KOPT-K1 (cell line): Measurements from ENCODE around the gene SH3BGR.

ENCODE experiments used
- H3K27ac ChIP-seq: fragments of 200-600 bp; sonication (generic); 2 replicates; pipeline ENCODE4 v1.5.1; 2016; ENCODE audit warnings: antibody characterized with exemption, mild to moderate bottlenecking, low read depth, low read length; ENCODE audit not compliant: poor library complexity, severe bottlenecking
- H3K36me3 ChIP-seq: fragments of 200-600 bp; sonication (generic); 2 replicates; pipeline ENCODE4 v1.5.1; 2017; ENCODE audit warnings: antibody characterized with exemption, mild to moderate bottlenecking, low read length, moderate library complexity; ENCODE audit not compliant: insufficient read depth
- H3K9me3 ChIP-seq: fragments of 200-600 bp; sonication (generic); 2 replicates; pipeline ENCODE4 v1.5.1; 2017; ENCODE audit warnings: antibody characterized with exemption, low read length, mild to moderate bottlenecking; ENCODE audit not compliant: insufficient read depth, poor library complexity, severe bottlenecking

Gene SH3BGR

DNA sequence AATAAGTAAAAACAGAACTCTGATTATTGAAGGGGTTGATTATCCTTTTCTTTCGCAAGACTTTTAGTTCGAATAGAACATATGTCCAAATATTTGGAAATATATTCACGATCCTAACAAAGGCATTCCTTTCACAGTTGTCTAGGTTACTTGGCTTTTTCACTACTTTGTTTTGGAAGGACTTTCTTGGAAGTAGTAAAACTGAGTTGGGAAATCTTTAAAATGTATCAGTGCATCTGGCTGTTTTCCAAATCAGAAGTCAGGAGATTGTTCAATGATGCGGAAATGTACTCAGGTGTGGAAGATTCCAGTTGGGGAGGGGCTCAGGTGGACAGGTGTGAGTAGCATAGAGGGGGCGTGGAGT is 67.1 kb downstream of the SH3BGR start:
- H3K36me3 ChIP-seq = no peaks in the 10 kb centered on the region
- H3K27ac ChIP-seq = no peak overlapping the region
- H3K9me3 ChIP-seq = no peaks in the 10 kb centered on the region

GRCh38 chr21:39519835-39520234 is 68.1 kb downstream of the SH3BGR start:
- H3K27ac ChIP-seq = no peak overlapping the region
- no peaks in the 10 kb centered on the region for H3K36me3 ChIP-seq
- no peaks in the 10 kb centered on the region for H3K9me3 ChIP-seq

- no peaks in the 10 kb centered on the region for H3K36me3 ChIP-seq
These were observed 71.6 kb downstream of the SH3BGR start for GRCh38 chr21:39523399-39523798.

GRCh38 chr21:39523915-39524314 is 72.1 kb downstream of the SH3BGR start:
- no peaks in the 10 kb centered on the region for H3K36me3 ChIP-seq
- no peak overlapping the region for H3K27ac ChIP-seq
- H3K9me3 ChIP-seq = no peaks in the 10 kb centered on the region

More at GRCh38 chr21:39523399-39523798, 71.6 kb downstream of the SH3BGR start:
- Histone ChIP-seq H3K27ac (no peak overlapping the region), H3K9me3 (no peaks in the 10 kb centered on the region)

DNA sequence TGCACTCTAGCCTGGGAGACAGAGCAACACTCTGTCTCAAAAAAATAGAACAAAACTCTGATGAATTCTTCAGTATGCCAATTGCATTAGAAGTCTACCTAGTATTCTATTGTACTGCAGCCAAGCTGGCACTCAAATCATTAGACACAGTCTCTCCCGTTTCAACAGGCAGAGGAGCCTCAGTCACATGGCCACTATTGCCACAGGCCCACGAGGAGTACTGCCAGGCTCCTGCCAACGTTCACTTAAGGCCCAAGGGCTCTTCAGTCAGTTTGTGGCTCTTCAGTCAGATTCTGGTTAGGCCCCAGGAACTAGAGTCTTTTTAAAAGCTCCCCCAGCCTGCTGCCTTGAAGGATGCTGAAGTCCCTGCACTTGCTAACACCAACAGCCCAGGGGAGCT is 73.4 kb downstream of the SH3BGR start:
- Histone ChIP-seq H3K36me3 (no peaks in the 10 kb centered on the region), H3K9me3 (no peaks in the 10 kb centered on the region), H3K27ac (no peak overlapping the region)

DNA sequence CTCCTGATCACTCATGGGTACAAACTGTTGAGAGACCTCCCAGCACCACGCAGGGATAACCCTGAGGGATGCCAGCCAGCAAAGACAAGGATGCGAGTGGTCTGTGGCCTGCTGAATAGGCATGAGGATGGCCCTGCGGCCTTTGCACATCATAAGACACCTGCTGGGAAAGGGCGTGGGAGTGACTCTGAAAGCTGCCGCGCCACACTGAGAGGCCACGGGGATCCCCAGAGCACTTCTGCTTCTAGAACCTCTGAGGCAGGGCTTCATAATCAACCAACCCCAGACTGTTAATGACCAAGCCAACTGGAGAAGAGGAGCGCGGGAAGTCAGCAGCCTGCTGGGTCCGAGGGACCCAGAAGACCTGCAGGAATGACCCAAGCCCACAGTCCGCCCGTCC is 73.8 kb downstream of the SH3BGR start:
- no peaks in the 10 kb centered on the region for H3K9me3 ChIP-seq
- no peaks in the 10 kb centered on the region for H3K36me3 ChIP-seq
- H3K27ac ChIP-seq = no peak overlapping the region

GRCh38 chr21:39527067-39527595 is 75.4 kb downstream of the SH3BGR start:
- Histone ChIP-seq H3K27ac (no peak overlapping the region), H3K9me3 (no peaks in the 10 kb centered on the region), H3K36me3 (no peaks in the 10 kb centered on the region)

- Histone ChIP-seq H3K36me3 (no peaks in the 10 kb centered on the region), H3K27ac (no peak overlapping the region), H3K9me3 (no peaks in the 10 kb centered on the region)
These were observed 76.1 kb downstream of the SH3BGR start for GRCh38 chr21:39527664-39528381.

- H3K36me3 ChIP-seq = no peaks in the 10 kb centered on the region
- H3K27ac ChIP-seq = no peak overlapping the region
- H3K9me3 ChIP-seq = no peaks in the 10 kb centered on the region
These were observed 77.3 kb downstream of the SH3BGR start for GRCh38 chr21:39529026-39529425.

- no peak overlapping the region for H3K27ac ChIP-seq
These were observed 79.3 kb downstream of the SH3BGR start for GRCh38 chr21:39531064-39531463.

GRCh38 chr21:39531840-39532239 is 80.1 kb downstream of the SH3BGR start:
- Histone ChIP-seq H3K9me3 (no peaks in the 10 kb centered on the region), H3K36me3 (no peaks in the 10 kb centered on the region), H3K27ac (no peak overlapping the region)

More at GRCh38 chr21:39531064-39531463, 79.3 kb downstream of the SH3BGR start:
- Histone ChIP-seq H3K9me3 (no peaks in the 10 kb centered on the region), H3K36me3 (no peaks in the 10 kb centered on the region)

DNA sequence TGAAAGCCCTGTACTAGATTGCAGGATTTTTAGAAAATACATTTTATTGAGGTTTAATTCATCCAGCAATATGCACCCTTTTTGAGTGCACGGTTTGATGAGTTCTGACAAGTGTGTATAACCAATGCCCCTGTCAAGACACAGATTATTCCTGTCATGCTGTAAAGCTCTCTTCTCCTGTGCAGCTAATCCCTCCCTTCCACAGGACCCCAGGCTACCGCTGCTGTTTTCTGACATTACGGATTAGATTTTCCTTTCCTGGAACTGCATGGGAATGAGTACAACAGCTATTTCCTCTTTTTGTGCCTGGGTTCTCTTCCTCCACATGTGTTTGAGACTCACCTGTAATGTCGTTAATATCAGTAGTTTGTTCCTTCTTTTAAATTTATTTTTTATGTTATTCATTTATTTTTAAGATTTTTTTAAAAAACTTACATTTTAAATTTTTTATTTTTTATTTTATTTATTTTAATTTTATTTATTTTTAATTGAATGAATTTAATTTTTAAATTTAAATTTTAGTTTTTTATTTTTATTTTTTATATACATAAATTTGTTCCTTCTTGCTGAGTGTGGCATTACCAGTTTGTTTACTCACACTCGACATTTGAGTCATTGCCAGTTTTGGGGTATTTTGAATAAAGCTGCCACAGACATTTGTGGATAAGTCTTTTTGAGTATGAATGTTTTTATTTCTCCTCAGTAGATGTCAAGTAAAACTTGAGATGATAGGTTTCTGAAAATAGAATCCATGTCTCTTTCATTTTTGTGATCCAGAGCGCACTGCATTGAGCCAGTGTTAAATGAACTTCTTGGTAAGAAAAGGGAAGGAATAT is 82.0 kb downstream of the SH3BGR start:
- Histone ChIP-seq H3K9me3 (peaks cover 2% of the 10 kb centered on the region), H3K27ac (no peak overlapping the region), H3K36me3 (no peaks in the 10 kb centered on the region)

- H3K9me3 ChIP-seq = peaks cover 19% of the 10 kb centered on the region
- H3K36me3 ChIP-seq = no peaks in the 10 kb centered on the region
- no peak overlapping the region for H3K27ac ChIP-seq
These were observed 84.1 kb downstream of the SH3BGR start for GRCh38 chr21:39535646-39536437.

- Histone ChIP-seq H3K27ac (no peak overlapping the region), H3K9me3 (peaks cover 25% of the 10 kb centered on the region), H3K36me3 (no peaks in the 10 kb centered on the region)
These were observed 85.1 kb downstream of the SH3BGR start for GRCh38 chr21:39536835-39537234.

DNA sequence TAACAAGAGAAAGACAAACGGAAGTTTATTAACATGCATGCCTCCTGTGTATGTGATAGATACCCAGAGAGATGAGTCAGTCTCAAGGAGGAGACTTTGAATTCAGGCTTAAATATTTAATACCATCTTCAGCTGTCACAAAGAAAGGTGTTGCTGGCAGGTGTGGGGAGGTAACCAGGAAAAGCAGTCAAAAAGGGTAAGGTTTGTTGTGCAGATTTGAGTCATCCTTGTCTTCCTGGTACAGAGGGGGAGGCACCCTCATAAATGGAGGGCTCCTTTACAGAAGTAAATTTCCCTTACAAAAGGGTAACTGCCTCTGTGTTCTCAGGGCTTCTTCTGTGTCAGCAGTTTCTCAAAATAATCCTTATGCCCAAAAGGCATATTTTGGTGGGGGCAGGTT is 85.8 kb downstream of the SH3BGR start:
- H3K27ac ChIP-seq = no peak overlapping the region
- H3K36me3 ChIP-seq = no peaks in the 10 kb centered on the region
- peaks cover 25% of the 10 kb centered on the region for H3K9me3 ChIP-seq
